CD14-positive monocyte (primary cell): Measurements from ENCODE around the gene KIF1A. TPM values are rescaled to one million over a fixed set of nuclear protein-coding genes. Genes with fewer than 3 reads are reported as not detected.
"Not testable (repeated sequence)": the region's sequence is repeated elsewhere in the genome, so short reads cannot be mapped to it uniquely, and the experiment has no call there.

Experiments
- DNase-seq, 3 donors: peaks; one replicate each; pipeline ENCODE4 v3.0.0-alpha.2; 2011 to 2022
- H2AFZ ChIP-seq: 2 replicates; pipeline ENCODE4 v1.6.0; 2012; ENCODE audit warnings: mild to moderate bottlenecking, low read depth, low read length, inconsistent platforms; ENCODE audit not compliant: insufficient read depth, poor library complexity, severe bottlenecking
- H3K27ac ChIP-seq, 2 donors: 1 replicate in 1 of 2; 2 replicates in 1 of 2; pipeline ENCODE4 v1.5.1; 2012 to 2013; ENCODE audit warnings: low read length in 2 of 2, control low read depth in 1 of 2, inconsistent platforms in 1 of 2, low read depth in 1 of 2, mild to moderate bottlenecking in 1 of 2
- H3K27me3 ChIP-seq, 2 donors: one replicate each; pipeline versions ENCODE4 v1.6.0 to v1.6.1; 2011 to 2013; ENCODE audit warnings: low read length in 2 of 2; ENCODE audit not compliant: control insufficient read depth in 2 of 2, insufficient read depth in 2 of 2
- H3K36me3 ChIP-seq, 2 donors: replicated peaks in 1 of 2; 1 replicate in 1 of 2; 2 replicates in 1 of 2; pipeline versions ENCODE4 v1.5.1 to v1.6.1; 2012 to 2013; ENCODE audit warnings: low read length in 2 of 2, control low read depth in 1 of 2, inconsistent platforms in 1 of 2, mild to moderate bottlenecking in 1 of 2; ENCODE audit not compliant: insufficient read depth in 2 of 2, control insufficient read depth in 1 of 2
- H3K4me1 ChIP-seq, 2 donors: 1 replicate in 1 of 2; 2 replicates in 1 of 2; pipeline versions ENCODE4 v1.5.1 to v1.6.1; 2012 to 2013; ENCODE audit warnings: low read length in 2 of 2, control low read depth in 1 of 2, inconsistent platforms in 1 of 2, mild to moderate bottlenecking in 1 of 2, moderate library complexity in 1 of 2; ENCODE audit not compliant: insufficient read depth in 2 of 2, control insufficient read depth in 1 of 2
- H3K4me2 ChIP-seq: replicated peaks from 2 replicates; pipeline ENCODE3; 2012; ENCODE audit warnings: low read length, moderate library complexity, mild to moderate bottlenecking; ENCODE audit not compliant: poor library complexity, severe bottlenecking; ENCODE audit errors: extremely low read depth
- H3K4me3 ChIP-seq, 3 experiments: fragments of 200-600 bp in 1 of 3; sonication (generic) in 1 of 3; replicated peaks in 1 of 3; 1 replicate in 2 of 3; 2 replicates in 1 of 3; pipeline ENCODE4 v1.5.1; 2011 to 2013; ENCODE audit warnings: low read length in 3 of 3, mild to moderate bottlenecking in 3 of 3, control low read depth in 2 of 3, low read depth in 2 of 3, inconsistent platforms in 1 of 3, moderate library complexity in 1 of 3
- H3K79me2 ChIP-seq: 2 replicates; pipeline ENCODE4 v1.6.0; 2012; ENCODE audit warnings: mild to moderate bottlenecking, control low read depth, inconsistent platforms, low read length, moderate library complexity; ENCODE audit not compliant: insufficient read depth
- H3K9ac ChIP-seq: 2 replicates; pipeline ENCODE4 v1.6.0; 2017; ENCODE audit warnings: low read length, mild to moderate bottlenecking; ENCODE audit not compliant: insufficient read depth, poor library complexity, severe bottlenecking
- H3K9me3 ChIP-seq, 2 donors: replicated peaks in 1 of 2; 1 replicate in 1 of 2; 2 replicates in 1 of 2; pipeline versions ENCODE4 v1.5.1 to v1.6.1; 2012 to 2013; ENCODE audit warnings: low read length in 2 of 2, control low read depth in 1 of 2; ENCODE audit not compliant: control insufficient read depth in 1 of 2, insufficient read depth in 1 of 2
- H4K20me1 ChIP-seq: 2 replicates; pipeline ENCODE4 v1.6.0; 2012; ENCODE audit warnings: mild to moderate bottlenecking, low read length, control low read depth, moderate library complexity; ENCODE audit not compliant: insufficient read depth
- H3K27ac Mint-ChIP-seq, 7 donors: one replicate each; pipeline ENCODE4 v1.8.0; 2020; ENCODE audit warnings: mild to moderate bottlenecking in 7 of 7, mixed read lengths in 7 of 7, moderate library complexity in 6 of 7, inconsistent platforms in 2 of 7
- H3K27me3 Mint-ChIP-seq, 3 donors: one replicate each; pipeline ENCODE4 v1.8.0; 2021 to 2022; ENCODE audit warnings: low read depth in 3 of 3, mild to moderate bottlenecking in 3 of 3, mixed read lengths in 3 of 3, moderate library complexity in 3 of 3, inconsistent platforms in 1 of 3
- H3K36me3 Mint-ChIP-seq, 2 donors: one replicate each; pipeline ENCODE4 v1.8.0; 2020; ENCODE audit warnings: mixed read lengths in 2 of 2, inconsistent platforms in 1 of 2, mild to moderate bottlenecking in 1 of 2
- H3K4me1 Mint-ChIP-seq: one replicate; pipeline ENCODE4 v1.8.0; 2020; ENCODE audit warnings: mild to moderate bottlenecking, mixed read lengths
- H3K4me3 Mint-ChIP-seq, 2 donors: one replicate each; pipeline ENCODE4 v1.8.0; 2020; ENCODE audit warnings: mild to moderate bottlenecking in 2 of 2, mixed read lengths in 2 of 2, moderate library complexity in 1 of 2
- H3K9me3 Mint-ChIP-seq, 7 donors: one replicate each; pipeline ENCODE4 v1.8.0; 2020 to 2022; ENCODE audit warnings: mixed read lengths in 7 of 7, mild to moderate bottlenecking in 6 of 7, moderate library complexity in 6 of 7, inconsistent platforms in 2 of 7
- WGBS: methylation state at CpG from one replicate; pipeline ENCODE4 v1.1.5; 2013; ENCODE audit warnings: missing lambda C conversion rate; ENCODE audit not compliant: insufficient coverage; 5-methylcytosine and 5-hydroxymethylcytosine counted together
- intact Hi-C, 2 donors: fragments of 100-400 bp; cut with micrococcal nuclease; formaldehyde crosslinking; loops; one replicate each; pipeline versions ENCODE4 v1.15.0 to v1.15.1; 2023
- polyA plus RNA-seq, 3 donors: library from polyadenylated mRNA; depleted of rRNA in 1 of 3; unstranded in 2 of 3; stranded (reverse) in 1 of 3; fragments of 300-500 nt in 2 of 3; fragments of >200 nt in 1 of 3; fragmentation: Illumina TruSeq in 2 of 3; gene quantifications; 1 replicate in 2 of 3; 2 replicates in 1 of 3; pipeline ENCODE4 v1.2.3, GENCODE V29; 2012 to 2021

Gene KIF1A
- polyA plus RNA-seq, 3 donors, result not detected

GRCh38 chr2:240683329-240683979 lies 136.6 kb downstream of the KIF1A start:
- Mint-ChIP-seq H3K4me1 (peaks cover 17% of the 10 kb centered on the region), H3K27me3 (peaks cover 0 to 11% (median 4%) of the 10 kb centered on the region in 3 donors), H3K4me3 (peak overlapping the region; percentile 53 to 73)
- H3K79me2 ChIP-seq, H3K27ac ChIP-seq, H3K27ac Mint-ChIP-seq, H4K20me1 ChIP-seq, H2AFZ ChIP-seq, DNase-seq, intact Hi-C loops, H3K9me3 Mint-ChIP-seq, H3K36me3 Mint-ChIP-seq, H3K9me3 ChIP-seq, H3K36me3 ChIP-seq, H3K27me3 ChIP-seq, H3K4me2 ChIP-seq, H3K4me1 ChIP-seq, H3K9ac ChIP-seq: not testable (repeated sequence)
- H3K4me3 ChIP-seq, result peak overlapping the region; percentile 17 to 32 (median 23)
- WGBS, result no CpG with 5 or more reads among the region's 15 CpGs

- H3K36me3 Mint-ChIP-seq, intact Hi-C loops, H3K4me1 ChIP-seq, H3K9me3 ChIP-seq, H3K36me3 ChIP-seq, H2AFZ ChIP-seq, DNase-seq, H3K9me3 Mint-ChIP-seq, H3K27ac ChIP-seq, H3K27ac Mint-ChIP-seq, H4K20me1 ChIP-seq, H3K9ac ChIP-seq, H3K4me2 ChIP-seq, H3K79me2 ChIP-seq, H3K27me3 ChIP-seq: not testable (repeated sequence)
- peak within 1 kb of the TSS in 1 of 2 donors; percentile 53 for H3K4me3 Mint-ChIP-seq
- H3K4me1 Mint-ChIP-seq, result peaks cover 17% of the 10 kb centered on the region
- peak within 1 kb of the TSS in 2 of 3 experiments; percentile 23 to 32 for H3K4me3 ChIP-seq
- WGBS, result 89% methylated on average over 13 of the region's 37 CpGs
- peaks cover 0 to 11% (median 2%) of the 10 kb centered on the region in 3 donors for H3K27me3 Mint-ChIP-seq
Measured at GRCh38 chr2:240682431-240683224, 137.4 kb downstream of the KIF1A start, which contains the start of gene AQP12B. Gene AQP12B, minus strand, starts transcription at chr2:240682885. Its CDS starts 48 bp downstream, at chr2:240682837.

DNA sequence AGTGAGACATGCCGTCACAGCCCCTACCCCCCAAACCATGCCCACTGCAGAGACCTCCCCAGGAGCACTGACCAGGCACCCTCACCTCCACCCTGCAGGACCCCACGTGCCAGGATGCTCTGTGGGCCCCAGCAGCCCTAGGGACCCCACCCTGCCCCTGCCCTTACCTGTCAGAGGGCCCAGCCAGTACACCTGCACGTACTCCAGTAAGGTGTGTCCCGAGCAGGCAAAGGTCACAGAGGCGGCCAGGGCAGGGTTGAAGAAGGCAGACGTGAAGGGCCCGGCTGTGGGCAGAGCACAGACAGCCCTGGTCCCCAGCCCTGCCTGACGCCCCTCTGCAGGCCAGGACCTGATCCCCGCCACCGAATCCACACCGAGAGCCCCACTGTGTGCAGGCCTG lies 139.8 kb downstream of the KIF1A start:
- H3K36me3 Mint-ChIP-seq, H3K4me3 Mint-ChIP-seq, intact Hi-C loops, H3K36me3 ChIP-seq, H3K4me1 Mint-ChIP-seq, DNase-seq, H3K4me3 ChIP-seq, H3K27me3 ChIP-seq, H3K27ac ChIP-seq, H3K27me3 Mint-ChIP-seq, H3K27ac Mint-ChIP-seq, H3K9me3 Mint-ChIP-seq, H2AFZ ChIP-seq, H3K4me2 ChIP-seq, H4K20me1 ChIP-seq, H3K9me3 ChIP-seq, H3K4me1 ChIP-seq, H3K9ac ChIP-seq, H3K79me2 ChIP-seq: not testable (repeated sequence)
- no CpG with 5 or more reads among the region's 11 CpGs for WGBS

- H3K4me3 Mint-ChIP-seq, H3K9me3 Mint-ChIP-seq: not testable (repeated sequence)
- no CpG with 5 or more reads among the region's 19 CpGs for WGBS
Measured at GRCh38 chr2:240678909-240679308, 141.1 kb downstream of the KIF1A start.

More at GRCh38 chr2:240678909-240679308, 141.1 kb downstream of the KIF1A start:
- H3K36me3 ChIP-seq, H3K27me3 ChIP-seq, H3K9ac ChIP-seq, H4K20me1 ChIP-seq, H3K9me3 ChIP-seq, H3K36me3 Mint-ChIP-seq, H3K4me1 Mint-ChIP-seq, intact Hi-C loops, H3K27me3 Mint-ChIP-seq, H3K4me1 ChIP-seq, H3K27ac Mint-ChIP-seq, DNase-seq, H3K4me3 ChIP-seq, H3K79me2 ChIP-seq, H3K27ac ChIP-seq, H2AFZ ChIP-seq, H3K4me2 ChIP-seq: not testable (repeated sequence)
